ES-I3 (cell line): ENCODE data around the gene LYPD6.
"Not testable (repeated sequence)": the region's sequence is repeated elsewhere in the genome, so short reads cannot be mapped to it uniquely, and the experiment has no call there.

Source experiments
- H3K36me3 ChIP-seq: 2 replicates; pipeline ENCODE4 v1.6.1; 2013; ENCODE audit warnings: mild to moderate bottlenecking, low read length, control low read depth, moderate library complexity; ENCODE audit not compliant: insufficient read depth
- H3K4me1 ChIP-seq: 2 replicates; pipeline ENCODE4 v1.6.1; 2013; ENCODE audit warnings: mild to moderate bottlenecking, control low read depth, low read length; ENCODE audit not compliant: insufficient read depth
- H3K9ac ChIP-seq: 2 replicates; pipeline ENCODE4 v1.6.1; 2013; ENCODE audit warnings: low read depth, mild to moderate bottlenecking, low read length, moderate library complexity
- H3K9me3 ChIP-seq: 2 replicates; pipeline ENCODE4 v1.6.1; 2013; ENCODE audit warnings: mild to moderate bottlenecking, low read length, moderate library complexity; ENCODE audit not compliant: control insufficient read depth, insufficient read depth

LYPD6 gene

GRCh38 chr2:149330127-149331022 is at the start of gene LYPD6:
LYPD6 (plus strand) TSS chr2:149330587; CDS start chr2:149437709, 107,122 bp downstream.
- Histone ChIP-seq H3K9me3 (no peaks in the 10 kb centered on the region), H3K9ac (peak within 1 kb of the TSS; percentile 74), H3K36me3 (no peaks in the 10 kb centered on the region), H3K4me1 (no peaks in the 10 kb centered on the region)

DNA sequence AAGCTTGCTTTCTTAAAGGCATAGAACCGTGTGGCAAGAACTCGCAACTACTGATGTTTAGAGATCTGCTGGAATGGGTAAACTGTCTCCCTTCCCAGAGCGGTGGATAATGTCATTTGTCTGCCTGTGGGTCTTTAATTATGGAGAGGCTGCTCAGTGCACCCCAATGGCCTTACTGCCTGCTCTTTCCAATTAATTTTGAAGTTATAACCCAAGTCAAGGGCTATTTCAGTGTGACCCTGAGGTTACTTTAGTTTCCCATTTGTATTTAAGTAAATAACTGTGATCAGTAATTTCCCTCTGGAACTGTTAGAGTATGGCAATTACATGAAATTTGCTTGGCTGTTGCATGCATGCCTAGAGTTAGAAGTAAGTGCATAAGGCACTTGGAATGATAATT is 48.9 kb upstream of the LYPD6 start:
- Histone ChIP-seq H3K9me3 (no peaks in the 10 kb centered on the region), H3K4me1 (no peaks in the 10 kb centered on the region), H3K9ac (no peak overlapping the region), H3K36me3 (no peaks in the 10 kb centered on the region)

- Histone ChIP-seq H3K4me1 (peaks cover 33% of the 10 kb centered on the region), H3K9me3 (no peaks in the 10 kb centered on the region), H3K9ac (no peak overlapping the region), H3K36me3 (no peaks in the 10 kb centered on the region)
These were observed 39.7 kb upstream of the LYPD6 start for GRCh38 chr2:149290662-149291061.

GRCh38 chr2:149291881-149292280 is 38.5 kb upstream of the LYPD6 start:
- H3K9ac ChIP-seq: no peak overlapping the region
- H3K4me1 ChIP-seq: peaks cover 33% of the 10 kb centered on the region
- H3K9me3 ChIP-seq: no peaks in the 10 kb centered on the region
- H3K36me3 ChIP-seq: no peaks in the 10 kb centered on the region

DNA sequence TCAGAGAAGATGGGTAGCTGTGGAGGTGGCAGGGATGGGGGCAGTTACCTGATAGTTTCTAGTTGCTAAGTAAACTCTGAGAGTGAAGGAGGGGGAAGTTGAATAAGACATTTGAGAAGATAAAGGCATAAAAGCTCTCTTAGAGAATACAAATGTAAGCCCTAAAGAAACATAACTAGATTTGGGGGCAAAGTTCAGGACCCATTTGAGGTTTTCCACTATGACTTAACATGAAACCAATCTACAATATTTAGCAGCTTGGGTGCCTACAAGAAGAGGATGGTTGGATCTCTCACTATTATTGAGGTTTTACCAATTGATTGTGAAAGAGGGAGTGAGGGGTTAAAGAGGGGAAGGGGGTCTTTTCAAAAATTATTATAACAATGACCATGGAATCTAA is 34.4 kb upstream of the LYPD6 start:
- H3K9me3 ChIP-seq: no peaks in the 10 kb centered on the region
- H3K4me1 ChIP-seq: peaks cover 25% of the 10 kb centered on the region
- H3K36me3 ChIP-seq: no peaks in the 10 kb centered on the region
- no peak overlapping the region for H3K9ac ChIP-seq

DNA sequence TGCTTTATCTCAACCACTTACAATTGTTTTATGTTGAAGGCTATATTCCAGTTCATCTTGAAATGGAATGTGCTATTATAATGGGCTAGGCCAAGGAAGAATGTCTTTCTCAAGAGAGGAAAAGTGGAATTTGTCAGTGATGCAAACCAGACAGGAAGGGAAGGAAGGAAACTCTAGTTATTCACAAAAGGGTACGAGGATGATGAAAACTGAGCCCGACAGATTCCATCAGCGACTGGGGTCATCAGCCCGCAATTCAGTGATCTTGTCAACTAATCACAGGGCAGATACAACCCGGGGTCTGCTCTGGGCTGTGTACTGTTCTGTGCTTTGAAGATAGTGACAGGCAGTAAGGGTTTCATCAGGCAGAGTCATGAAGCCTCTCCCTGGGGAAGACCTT is 23.4 kb upstream of the LYPD6 start:
- Histone ChIP-seq H3K36me3 (no peaks in the 10 kb centered on the region), H3K4me1 (no peaks in the 10 kb centered on the region), H3K9ac (no peak overlapping the region), H3K9me3 (no peaks in the 10 kb centered on the region)

GRCh38 chr2:149310349-149310748 is 20.0 kb upstream of the LYPD6 start:
- peaks cover 16% of the 10 kb centered on the region for H3K4me1 ChIP-seq
- H3K36me3 ChIP-seq: no peaks in the 10 kb centered on the region
- H3K9ac ChIP-seq: no peak overlapping the region
- no peaks in the 10 kb centered on the region for H3K9me3 ChIP-seq

DNA sequence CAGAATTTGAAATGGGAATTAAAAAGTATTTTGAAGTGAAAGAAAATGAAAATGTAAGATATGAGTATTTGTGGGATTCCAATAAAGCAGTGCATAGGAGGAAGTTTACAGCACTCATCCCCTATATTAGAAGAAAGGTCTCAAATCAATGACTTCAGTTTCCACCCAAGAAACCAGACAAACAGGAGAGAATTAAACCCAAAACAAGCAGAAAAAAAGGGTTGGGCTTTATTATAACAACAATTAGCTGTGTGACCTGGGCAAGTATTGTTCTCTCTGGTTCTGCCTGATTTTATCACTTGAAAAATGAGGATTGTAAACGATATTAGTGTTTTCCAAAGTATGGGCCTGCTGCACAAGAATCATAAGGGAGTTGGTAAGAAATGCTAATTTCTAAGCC is 18.3 kb upstream of the LYPD6 start:
- no peak overlapping the region for H3K9ac ChIP-seq
- H3K36me3 ChIP-seq: no peaks in the 10 kb centered on the region
- H3K4me1 ChIP-seq: peaks cover 20% of the 10 kb centered on the region
- no peaks in the 10 kb centered on the region for H3K9me3 ChIP-seq

GRCh38 chr2:149313512-149313972 is 16.8 kb upstream of the LYPD6 start:
- H3K36me3 ChIP-seq: no peaks in the 10 kb centered on the region
- H3K9me3 ChIP-seq: no peaks in the 10 kb centered on the region
- H3K9ac ChIP-seq: no peak overlapping the region
- peaks cover 20% of the 10 kb centered on the region for H3K4me1 ChIP-seq

GRCh38 chr2:149314687-149315086 is 15.7 kb upstream of the LYPD6 start:
- Histone ChIP-seq H3K9ac (no peak overlapping the region), H3K36me3 (no peaks in the 10 kb centered on the region), H3K9me3 (no peaks in the 10 kb centered on the region), H3K4me1 (peaks cover 20% of the 10 kb centered on the region)

GRCh38 chr2:149315461-149315860 is 14.9 kb upstream of the LYPD6 start:
- Histone ChIP-seq H3K9me3 (no peaks in the 10 kb centered on the region), H3K9ac (no peak overlapping the region)

DNA sequence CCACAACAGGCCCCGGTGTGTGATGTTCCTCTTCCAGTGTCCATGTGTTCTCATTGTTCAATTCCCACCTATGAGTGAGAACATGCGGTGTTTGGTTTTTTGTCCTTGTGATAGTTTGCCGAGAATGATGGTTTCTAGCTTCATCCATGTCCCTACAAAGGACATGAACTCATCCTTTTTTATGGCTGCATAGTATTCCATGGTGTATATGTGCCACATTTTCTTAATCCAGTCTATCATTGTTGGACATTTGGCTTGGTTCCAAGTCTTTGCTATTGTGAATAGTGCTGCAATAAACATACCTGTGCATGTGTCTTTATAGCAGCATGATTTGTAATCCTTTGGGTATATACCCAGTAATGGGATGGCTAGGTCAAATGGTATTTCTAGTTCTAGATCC is 11.8 kb upstream of the LYPD6 start:
- H3K4me1 ChIP-seq: peaks cover 20% of the 10 kb centered on the region
- not testable (repeated sequence) for H3K9ac ChIP-seq, H3K9me3 ChIP-seq, H3K36me3 ChIP-seq

More at GRCh38 chr2:149315461-149315860, 14.9 kb upstream of the LYPD6 start:
- no peaks in the 10 kb centered on the region for H3K36me3 ChIP-seq
- peaks cover 20% of the 10 kb centered on the region for H3K4me1 ChIP-seq

GRCh38 chr2:149320362-149320761 is 10.0 kb upstream of the LYPD6 start:
- H3K9me3 ChIP-seq: no peaks in the 10 kb centered on the region
- H3K36me3 ChIP-seq: no peaks in the 10 kb centered on the region
- H3K4me1 ChIP-seq: peaks cover 4% of the 10 kb centered on the region; the same call in 1 of the 2 replicates
- H3K9ac ChIP-seq: no peak overlapping the region; the same call in 1 of the 2 replicates

- no peaks in the 10 kb centered on the region for H3K4me1 ChIP-seq
- H3K36me3 ChIP-seq: no peaks in the 10 kb centered on the region
- H3K9me3 ChIP-seq: no peaks in the 10 kb centered on the region
- peak overlapping the region; percentile 74; the same call in 1 of the 2 replicates for H3K9ac ChIP-seq
These were observed 1.3 kb upstream of the LYPD6 start for GRCh38 chr2:149329068-149329467.

DNA sequence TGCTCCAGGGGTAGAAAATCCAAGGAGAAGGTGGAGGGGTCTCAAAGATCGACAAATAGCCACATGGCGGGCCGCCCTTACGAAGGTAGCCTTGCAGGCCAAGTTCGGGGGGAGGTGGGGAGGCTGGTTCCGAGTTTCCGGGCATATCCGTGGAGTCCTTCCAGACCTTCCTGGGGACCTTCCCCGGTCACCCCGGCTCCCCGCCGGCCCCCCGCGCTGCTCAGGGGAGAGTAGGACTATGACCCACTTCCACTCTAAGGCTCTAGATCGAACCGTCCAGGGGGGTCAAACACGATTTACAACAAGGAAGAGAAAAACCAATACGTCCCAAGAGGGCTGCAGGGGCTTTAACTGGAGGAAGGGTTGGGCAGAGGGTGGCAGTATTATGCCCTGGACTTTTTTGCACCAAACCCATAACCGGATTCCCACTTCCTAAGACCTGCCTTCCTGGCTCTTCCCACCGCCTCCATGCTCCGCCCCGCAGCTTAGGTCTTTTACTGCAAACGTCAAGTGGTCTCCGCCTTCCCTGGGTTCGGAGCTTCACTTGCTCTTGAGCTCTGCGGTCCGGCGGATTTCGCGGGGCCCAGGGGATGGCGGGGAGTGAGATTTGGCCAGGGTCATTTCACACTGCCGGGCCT is 779 bp upstream of the LYPD6 start:
- Histone ChIP-seq H3K4me1 (no peaks in the 10 kb centered on the region), H3K9me3 (no peaks in the 10 kb centered on the region), H3K9ac (peak overlapping the region; percentile 74), H3K36me3 (no peaks in the 10 kb centered on the region)
